H4 (cell line): ENCODE data around the gene MIF4GD. TPM values are rescaled to one million over a fixed set of nuclear protein-coding genes. Genes with fewer than 3 reads are reported as not detected.
A peak's percentile ranks its signal among the peaks of the same experiment; 100 is the strongest.
"Not testable (repeated sequence)": the region's sequence is repeated elsewhere in the genome, so short reads cannot be mapped to it uniquely, and the experiment has no call there.

Source experiments
- DNase-seq: peaks from one replicate; pipeline ENCODE4 v3.0.0-alpha.2; 2015; ENCODE audit warnings: low spot score
- total RNA-seq: library from RNA; depleted of rRNA; stranded (reverse); fragments of >200 nt; shearing (Covaris generic); gene quantifications from 2 replicates; pipeline ENCODE4 v1.2.3, GENCODE V29; 2014; rRNA removed

The MIF4GD gene, protein sequence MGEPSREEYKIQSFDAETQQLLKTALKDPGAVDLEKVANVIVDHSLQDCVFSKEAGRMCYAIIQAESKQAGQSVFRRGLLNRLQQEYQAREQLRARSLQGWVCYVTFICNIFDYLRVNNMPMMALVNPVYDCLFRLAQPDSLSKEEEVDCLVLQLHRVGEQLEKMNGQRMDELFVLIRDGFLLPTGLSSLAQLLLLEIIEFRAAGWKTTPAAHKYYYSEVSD
- total RNA-seq, result 36.0 and 41.6 TPM in 2 replicates

DNA sequence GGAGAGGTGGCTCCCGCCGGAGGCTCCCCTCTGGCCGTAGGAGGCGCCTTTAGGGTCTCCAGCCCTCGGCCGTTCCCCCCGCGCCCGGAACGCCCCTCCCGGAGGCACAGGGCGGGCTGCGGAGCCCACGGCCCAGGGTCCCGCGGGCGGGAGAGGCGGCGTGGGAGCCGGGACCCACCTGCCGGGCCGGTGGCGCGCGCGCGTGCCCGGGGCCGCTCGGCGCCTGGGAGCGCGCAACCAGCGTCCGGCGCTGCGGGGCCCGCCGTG is at the start of gene MIF4GD:
MIF4GD (minus strand) TSS at position 266 of the 267 bp plus-strand sequence. CDS start 1,036 bp downstream, outside the sequence.
- no peak for DNase-seq

DNA sequence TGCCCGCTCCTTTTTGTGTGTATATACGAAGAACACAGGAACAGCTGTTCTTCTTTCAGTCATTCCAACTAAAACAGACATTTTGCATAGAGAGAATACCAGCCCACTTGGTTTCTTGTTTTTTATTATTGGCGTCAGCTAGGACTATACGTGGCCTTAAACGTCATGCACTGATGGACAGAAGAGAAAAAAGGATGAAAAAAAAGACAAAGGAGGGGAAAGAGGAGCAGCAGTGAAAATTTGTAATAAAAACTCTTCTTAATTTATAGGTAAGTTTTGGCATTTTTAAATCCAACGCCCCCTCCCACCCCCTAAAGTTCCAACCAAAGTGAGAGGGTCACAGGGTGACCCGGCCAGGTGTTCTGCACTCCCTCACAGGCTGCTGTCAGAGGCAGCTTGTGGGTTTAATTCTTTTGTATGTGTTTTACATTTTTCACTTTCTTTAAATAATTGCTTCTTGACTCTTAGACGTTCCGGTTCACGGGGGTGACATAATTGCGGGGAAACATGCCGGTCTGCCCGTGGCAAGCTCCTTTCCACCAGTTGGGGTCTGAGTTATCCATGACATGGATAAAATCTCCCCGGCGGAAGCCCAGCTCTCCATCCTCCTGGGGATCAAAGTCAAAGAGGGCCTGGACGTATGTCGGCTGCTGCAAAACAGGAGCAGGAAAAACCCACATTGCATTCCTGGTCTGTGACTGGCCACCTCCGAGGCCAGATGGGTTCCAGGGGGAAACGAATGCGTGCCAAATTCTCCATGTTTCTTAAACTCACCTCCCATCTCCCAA is 49.1 kb upstream of the MIF4GD start:
- no peak for DNase-seq

GRCh38 chr17:75318615-75319222 is 47.7 kb upstream of the MIF4GD start:
- no peak for DNase-seq

DNA sequence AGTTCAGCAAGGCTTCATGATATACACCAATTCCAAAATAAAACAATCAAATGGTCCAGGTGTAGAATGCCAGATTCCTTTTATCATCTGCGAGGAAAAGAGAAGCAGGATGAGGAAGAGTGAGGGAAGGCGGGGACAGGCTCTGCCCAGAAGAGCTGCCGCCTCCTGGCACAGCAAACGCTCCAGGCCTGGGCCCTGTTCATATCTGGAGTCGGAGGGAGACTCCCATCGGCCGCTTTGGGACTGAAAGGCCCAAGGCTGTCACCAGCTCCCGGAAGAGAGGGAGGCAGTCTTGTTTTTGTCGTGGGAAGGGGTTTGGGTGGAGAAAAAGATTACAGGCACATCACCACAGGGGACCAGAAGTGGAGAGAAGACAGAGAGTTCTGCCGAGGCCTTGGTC is 47.2 kb upstream of the MIF4GD start:
- DNase-seq, result no peak

DNA sequence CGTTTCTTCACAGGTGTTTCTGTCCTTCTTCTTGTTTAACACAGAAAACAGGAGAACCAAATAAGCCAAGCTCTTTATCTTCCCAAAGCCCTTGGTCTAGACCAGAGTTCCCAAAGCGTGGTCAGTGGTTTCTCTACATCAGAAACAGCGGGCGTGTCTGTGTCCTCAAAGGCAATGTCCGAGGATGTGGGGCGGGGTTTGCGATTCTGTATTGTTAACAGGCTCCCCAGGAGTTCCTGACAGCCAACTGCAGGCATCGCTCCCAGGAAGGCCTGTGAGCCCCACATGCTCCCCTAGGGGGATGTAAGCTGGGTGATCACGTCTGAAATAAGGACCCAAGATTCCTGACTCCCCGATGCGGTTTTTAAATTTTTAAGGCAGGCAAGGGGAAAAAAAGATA is 46.6 kb upstream of the MIF4GD start:
- DNase-seq, result no peak

- no peak for DNase-seq
These were observed 45.2 kb upstream of the MIF4GD start for GRCh38 chr17:75316253-75316652.

DNA sequence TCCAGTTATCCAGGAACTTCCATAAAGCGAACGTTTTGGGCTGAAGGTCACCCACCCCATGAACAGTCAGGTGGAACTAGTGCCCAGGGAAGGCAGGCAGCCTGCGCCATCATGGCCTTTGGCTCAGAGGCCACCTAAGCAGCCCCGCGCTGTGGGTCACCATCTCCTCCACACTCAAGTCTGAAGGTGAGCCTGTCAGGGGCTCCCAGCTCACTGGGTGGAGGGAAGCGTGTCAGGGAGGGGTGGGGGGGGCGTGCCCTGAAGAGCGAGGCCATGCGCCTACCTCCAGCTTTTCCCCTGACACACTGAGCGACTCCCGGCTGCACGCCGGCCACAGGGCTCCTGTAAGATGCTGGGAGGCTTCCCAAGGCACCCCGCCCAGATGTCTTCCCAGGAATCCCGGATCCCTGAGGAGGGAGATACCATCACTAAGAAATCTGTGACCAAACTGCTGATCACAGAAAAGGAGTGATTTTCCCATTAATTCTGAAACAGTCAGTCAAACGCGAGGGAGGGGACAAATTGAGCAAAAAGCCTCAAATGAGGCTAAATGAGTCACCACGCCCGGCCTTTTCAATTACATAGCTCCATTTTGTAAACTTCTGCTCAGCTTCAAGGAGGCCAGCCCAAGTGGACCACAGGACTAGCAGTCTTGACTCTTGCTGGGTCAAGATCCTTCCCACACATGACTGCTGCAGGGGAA is 44.7 kb upstream of the MIF4GD start:
- no peak for DNase-seq

DNA sequence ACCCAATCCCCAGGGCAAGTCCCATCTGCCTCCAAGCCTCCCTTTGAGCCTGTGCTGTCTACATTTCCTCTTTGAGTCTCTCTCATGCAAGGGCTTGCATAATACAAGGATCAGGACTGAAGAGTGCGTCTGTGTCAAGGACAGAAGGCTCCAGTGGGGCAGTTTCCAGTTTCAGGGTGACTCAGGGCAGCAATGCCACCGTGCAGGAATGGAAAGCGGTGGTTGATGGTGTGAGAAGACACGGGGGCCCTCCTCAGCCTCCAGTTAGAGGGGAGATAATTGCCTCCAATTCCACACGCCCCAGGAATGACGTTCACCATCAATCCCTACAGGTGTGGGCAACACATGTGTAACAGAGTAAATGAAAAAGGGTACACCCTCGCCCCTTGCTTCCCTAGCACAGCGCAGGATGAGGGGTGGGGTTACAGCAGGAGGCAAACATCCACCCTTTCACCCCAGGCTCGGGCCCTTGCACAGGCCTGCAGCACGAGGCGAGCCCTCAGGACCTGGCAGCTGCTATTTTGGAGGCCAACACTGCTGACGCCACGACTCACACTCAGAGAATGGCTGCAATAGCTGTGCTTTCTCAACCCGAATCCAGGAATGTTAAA is 43.0 kb upstream of the MIF4GD start:
- DNase-seq, result no peak

DNA sequence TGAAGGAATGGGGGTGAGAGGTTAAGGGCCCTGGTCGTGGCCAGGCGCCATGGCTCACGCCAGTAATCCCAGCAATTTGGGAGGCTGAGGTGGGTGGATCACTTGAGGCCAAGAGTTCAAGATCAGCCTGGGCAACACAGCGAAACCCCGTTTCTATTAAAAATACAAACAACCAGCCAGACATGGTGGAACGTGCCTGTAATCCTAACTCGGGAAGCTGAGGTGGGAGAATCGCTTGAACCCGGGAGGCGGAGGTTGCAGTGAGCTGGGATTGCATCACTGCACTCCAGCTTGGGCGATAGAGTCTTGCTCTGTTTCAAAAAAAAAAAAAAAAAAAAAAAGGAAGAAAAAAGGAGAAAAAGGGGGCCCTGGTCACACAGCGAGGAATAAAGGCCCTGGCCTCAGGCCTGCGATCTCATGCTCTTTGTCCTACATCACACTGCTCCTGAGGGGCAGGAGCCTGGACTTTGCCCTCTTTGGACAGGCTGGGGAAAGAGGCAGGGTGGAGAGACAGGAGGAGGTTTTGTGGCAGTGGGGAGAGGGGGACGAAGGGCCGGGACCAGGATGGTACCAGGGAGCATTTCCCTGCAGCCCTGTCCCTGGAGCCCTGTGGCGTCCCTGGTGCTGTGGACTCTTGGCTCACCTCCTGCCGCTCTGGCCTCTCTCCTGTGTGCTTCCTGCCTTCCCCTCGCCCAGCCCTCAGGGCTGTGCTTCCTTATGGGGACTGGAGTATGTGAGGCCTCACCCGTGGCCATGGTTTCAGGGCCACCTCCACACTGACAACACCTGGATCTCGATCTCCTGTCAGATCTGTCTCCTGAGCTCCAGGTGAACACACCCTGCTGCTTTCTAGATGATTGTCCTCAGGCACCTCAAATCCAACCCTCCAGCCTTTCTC is 38.0 kb upstream of the MIF4GD start:
- DNase-seq, result no peak

- DNase-seq, result no peak
These were observed 37.1 kb upstream of the MIF4GD start for GRCh38 chr17:75307957-75308731.

DNA sequence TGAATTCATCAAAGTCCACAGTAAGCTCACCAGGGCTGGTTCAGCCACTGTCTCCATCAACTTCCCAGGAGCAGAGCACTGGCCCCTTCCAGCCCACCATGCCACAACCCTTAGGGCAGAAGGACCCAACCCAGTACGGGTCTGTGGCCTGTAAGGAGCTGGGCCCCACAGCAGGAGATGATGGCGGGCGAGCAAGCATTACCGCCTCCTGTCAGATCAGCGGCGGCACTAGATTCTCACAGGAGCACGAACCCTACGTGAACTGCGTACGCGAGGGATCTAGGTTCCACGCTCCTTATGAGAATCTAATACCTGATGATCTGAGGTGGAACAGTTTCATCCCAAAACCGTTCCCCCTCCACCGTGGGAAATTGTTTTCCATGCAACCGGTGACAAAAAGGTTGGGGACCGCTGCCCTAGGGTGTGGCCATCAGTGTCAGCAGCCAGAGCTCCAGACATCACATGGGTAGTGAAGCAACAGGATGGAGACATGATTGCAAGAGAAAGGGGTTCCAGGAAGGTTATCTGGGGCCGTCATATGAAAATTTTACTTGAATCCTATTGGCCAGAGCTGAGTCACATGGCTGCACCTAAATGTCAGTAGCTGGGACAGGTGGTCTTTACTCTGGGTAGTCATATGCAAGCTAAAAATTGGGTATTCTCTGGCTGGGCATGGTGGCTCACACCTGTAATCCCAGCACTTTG is 30.6 kb upstream of the MIF4GD start:
- DNase-seq, result no peak

GRCh38 chr17:75301049-75301448 is 30.0 kb upstream of the MIF4GD start:
- DNase-seq, result no peak

GRCh38 chr17:75300280-75300679 is 29.2 kb upstream of the MIF4GD start:
- DNase-seq, result no peak

DNA sequence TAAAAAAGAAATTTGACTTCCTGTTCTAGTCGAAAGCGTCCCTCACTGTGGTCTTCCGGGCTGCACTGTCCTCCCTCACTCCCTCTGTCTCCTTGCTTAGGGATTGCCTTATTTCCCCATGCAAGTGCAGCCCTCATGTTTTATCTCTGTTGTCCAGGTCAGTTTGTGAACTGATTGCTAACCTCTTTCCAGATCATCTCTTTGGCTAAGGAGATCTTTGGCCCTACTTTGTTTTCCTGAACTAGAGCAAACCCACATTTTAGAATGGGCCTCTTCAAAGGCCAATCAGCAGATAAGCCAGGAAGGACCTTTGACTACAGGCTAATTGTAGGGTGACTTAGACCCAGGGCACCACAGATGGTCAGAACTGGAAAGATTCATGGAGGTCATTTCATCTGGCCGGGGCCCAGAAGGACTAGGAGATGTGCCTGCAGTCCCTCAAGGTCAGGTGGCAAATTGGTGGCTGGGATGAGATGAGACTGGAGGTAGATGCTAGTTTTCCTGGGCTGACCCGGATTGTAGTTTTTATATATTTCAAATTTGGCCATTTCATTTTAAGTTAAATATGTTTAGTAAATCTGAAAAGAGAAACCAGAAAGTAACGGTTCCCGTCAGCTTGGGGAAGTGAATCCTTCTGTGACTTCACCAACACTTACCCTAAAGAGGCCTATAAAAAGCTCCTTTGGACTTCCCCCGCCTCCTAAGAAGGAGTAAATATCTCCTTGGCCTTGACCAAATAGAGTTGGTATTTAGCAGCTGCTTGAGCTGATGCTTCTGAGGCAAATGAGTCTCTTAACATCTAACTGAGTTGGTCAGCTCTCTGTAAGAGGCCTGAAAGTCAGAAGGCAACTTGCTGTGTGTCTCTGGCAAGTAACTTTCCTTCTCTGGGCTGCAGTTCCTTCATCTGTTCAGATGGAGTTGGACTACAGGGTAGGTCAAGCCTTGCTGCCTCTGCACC is 24.4 kb upstream of the MIF4GD start:
- DNase-seq, result no peak

- not testable (repeated sequence) for DNase-seq
These were observed 21.9 kb upstream of the MIF4GD start for GRCh38 chr17:75292810-75293448.

DNA sequence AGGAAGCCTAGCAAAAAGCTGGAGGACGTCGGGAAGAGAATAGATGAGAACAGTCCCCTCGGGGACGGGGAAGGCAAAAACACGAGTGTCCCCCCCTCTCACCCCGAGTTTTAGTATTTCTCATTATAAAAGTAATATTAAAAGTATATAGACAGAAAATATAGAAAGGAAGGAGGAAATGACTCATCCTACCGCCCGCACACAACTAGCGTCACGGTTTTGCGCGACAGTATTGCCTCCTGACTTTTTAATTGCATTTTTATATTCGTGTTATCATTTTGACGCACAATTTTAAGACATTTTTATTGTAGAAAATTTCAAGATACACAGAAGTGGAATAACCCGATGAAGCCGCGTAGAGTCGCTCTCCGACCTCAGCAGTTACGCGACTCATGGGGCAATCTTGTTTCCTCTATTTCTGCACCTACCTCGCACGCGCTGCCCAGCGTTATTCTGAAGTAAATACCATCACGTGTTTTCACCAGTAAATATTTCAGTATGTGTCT is 18.9 kb upstream of the MIF4GD start:
- DNase-seq, result no peak

DNA sequence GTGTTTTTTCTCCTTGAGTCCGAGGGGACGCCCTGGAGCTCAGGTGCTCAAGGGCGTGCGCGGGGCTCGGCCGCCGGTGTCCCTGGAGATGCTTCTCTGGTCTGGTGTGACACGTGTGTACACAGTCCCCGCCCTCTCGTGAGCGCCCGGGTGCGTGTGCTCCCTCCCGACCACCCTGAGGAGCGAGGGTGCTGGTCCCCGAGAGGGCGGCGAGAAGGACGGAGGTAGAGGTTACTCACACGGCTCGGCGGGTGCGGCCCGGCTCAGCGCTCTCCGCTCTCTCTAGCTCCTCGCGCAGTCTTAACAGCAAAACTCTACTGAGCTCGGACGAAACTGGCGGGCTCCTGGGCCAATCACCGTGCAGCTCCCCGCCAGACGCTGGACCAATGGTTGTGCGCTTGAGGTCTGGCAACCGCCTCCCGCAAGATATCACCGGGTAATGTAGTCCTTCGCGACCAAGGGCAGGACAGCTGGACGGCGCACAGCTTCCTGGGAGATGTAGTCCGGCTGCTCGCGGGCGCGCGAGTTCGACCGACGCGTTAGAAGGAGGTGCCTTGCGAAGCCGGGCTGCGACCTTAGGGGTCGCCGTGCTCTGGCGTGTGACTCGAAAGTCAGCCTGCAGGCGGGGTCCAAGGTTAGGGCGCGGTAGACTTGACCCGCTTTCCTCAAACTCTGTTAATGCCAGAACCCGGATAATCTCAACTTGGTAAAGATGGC is 18.2 kb upstream of the MIF4GD start, which contains the start of gene SLC25A19:
SLC25A19 (minus strand) TSS at position 319 of the 717 bp plus-strand sequence. CDS start 2,669 bp downstream, outside the sequence.
- peak; percentile 100 for DNase-seq
